H9 (cell line): ENCODE measurements around the gene ACAP3. TPM values are rescaled to one million over a fixed set of nuclear protein-coding genes. Genes with fewer than 3 reads are reported as not detected.

Source experiments
- DNase-seq: peaks from one replicate; pipeline ENCODE4 v3.0.0-alpha.2; 2017
- H2AFZ ChIP-seq: one replicate; pipeline ENCODE4 v1.6.1; 2013; ENCODE audit warnings: mild to moderate bottlenecking, low read length, control low read depth, moderate library complexity
- H2AK5ac ChIP-seq: 2 replicates; pipeline ENCODE4 v1.6.1; 2013; ENCODE audit warnings: low read length, control low read depth, mixed read lengths; ENCODE audit not compliant: insufficient read length
- H2BK120ac ChIP-seq: one replicate; pipeline ENCODE4 v1.6.1; 2013; ENCODE audit warnings: low read depth, mild to moderate bottlenecking, low read length, control low read depth, inconsistent platforms; ENCODE audit not compliant: poor library complexity, severe bottlenecking
- H2BK12ac ChIP-seq: 2 replicates; pipeline ENCODE4 v1.6.1; 2013; ENCODE audit warnings: low read length, control low read depth, mixed read lengths, low read depth; ENCODE audit not compliant: insufficient read length
- H2BK15ac ChIP-seq: 2 replicates; pipeline ENCODE4 v1.6.1; 2013; ENCODE audit warnings: low read depth, low read length, control low read depth
- H2BK20ac ChIP-seq: one replicate; pipeline ENCODE4 v1.6.1; 2013; ENCODE audit warnings: low read depth, mild to moderate bottlenecking, low read length, control low read depth, inconsistent platforms; ENCODE audit not compliant: poor library complexity, severe bottlenecking
- H2BK5ac ChIP-seq: 2 replicates; pipeline ENCODE4 v1.6.1; 2013; ENCODE audit warnings: low read length, control low read depth, mixed read lengths; ENCODE audit not compliant: insufficient read length
- H3K14ac ChIP-seq: 2 replicates; pipeline ENCODE4 v1.6.1; 2013; ENCODE audit warnings: low read length, control low read depth; ENCODE audit not compliant: insufficient read depth
- H3K18ac ChIP-seq: 2 replicates; pipeline ENCODE4 v1.6.1; 2013; ENCODE audit warnings: low read depth, mild to moderate bottlenecking, mixed read lengths, low read length, control low read depth; ENCODE audit not compliant: insufficient read length
- H3K23ac ChIP-seq: 2 replicates; pipeline ENCODE4 v1.6.1; 2013; ENCODE audit warnings: low read length, control low read depth, mixed read lengths, low read depth; ENCODE audit not compliant: insufficient read length
- H3K23me2 ChIP-seq: 2 replicates; pipeline ENCODE4 v1.6.1; 2013; ENCODE audit warnings: low read depth, mild to moderate bottlenecking, mixed read lengths, low read length, control low read depth; ENCODE audit not compliant: insufficient read length, poor library complexity, severe bottlenecking
- H3K27ac ChIP-seq: 2 replicates; pipeline ENCODE4 v1.5.1; 2013; ENCODE audit warnings: low read length, control low read depth, mixed read lengths, low read depth; ENCODE audit not compliant: insufficient read length
- H3K27me3 ChIP-seq: 2 replicates; pipeline ENCODE4 v1.6.1; 2013; ENCODE audit warnings: low read length, control low read depth, inconsistent platforms; ENCODE audit not compliant: insufficient read depth
- H3K4ac ChIP-seq: 2 replicates; pipeline ENCODE4 v1.6.1; 2013; ENCODE audit warnings: low read depth, mild to moderate bottlenecking, control low read depth, inconsistent platforms, low read length, moderate library complexity
- H3K4me1 ChIP-seq: 2 replicates; pipeline ENCODE4 v1.6.1; 2013; ENCODE audit warnings: low read length, control low read depth, inconsistent platforms; ENCODE audit not compliant: insufficient read depth
- H3K4me2 ChIP-seq: 2 replicates; pipeline ENCODE4 v1.6.1; 2013; ENCODE audit warnings: low read length, control low read depth, mixed read lengths; ENCODE audit not compliant: insufficient read length, insufficient read depth
- H3K56ac ChIP-seq: 2 replicates; pipeline ENCODE4 v1.6.1; 2013; ENCODE audit warnings: low read depth, mild to moderate bottlenecking, mixed read lengths, low read length, control low read depth; ENCODE audit not compliant: insufficient read length
- H3K79me1 ChIP-seq: 2 replicates; pipeline ENCODE4 v1.6.1; 2013; ENCODE audit warnings: low read depth, mild to moderate bottlenecking, moderate library complexity, low read length, control low read depth, inconsistent platforms; ENCODE audit not compliant: insufficient read depth, poor library complexity, severe bottlenecking
- H3K79me2 ChIP-seq: 2 replicates; pipeline ENCODE4 v1.6.1; 2013; ENCODE audit warnings: low read length, control low read depth, inconsistent platforms; ENCODE audit not compliant: insufficient read depth
- H3K9ac ChIP-seq: 2 replicates; pipeline ENCODE4 v1.6.1; 2013; ENCODE audit warnings: low read length, control low read depth, mixed read lengths; ENCODE audit not compliant: insufficient read length; ENCODE audit errors: extremely low read depth
- H3K9me3 ChIP-seq: one replicate; pipeline ENCODE4 v1.6.1; 2013; ENCODE audit warnings: low read depth, low read length, inconsistent platforms; ENCODE audit not compliant: control insufficient read depth
- H3T11ph ChIP-seq: one replicate; pipeline ENCODE4 v1.6.1; 2013; ENCODE audit warnings: mild to moderate bottlenecking, low read length, control low read depth, inconsistent platforms
- H4K20me1 ChIP-seq: one replicate; pipeline ENCODE4 v1.6.1; 2013; ENCODE audit not compliant: control insufficient read depth, insufficient read length, insufficient read depth
- H4K5ac ChIP-seq: 2 replicates; pipeline ENCODE4 v1.6.1; 2013; ENCODE audit warnings: low read depth, mild to moderate bottlenecking, mixed read lengths, low read length, control low read depth; ENCODE audit not compliant: insufficient read length
- H4K8ac ChIP-seq: replicated peaks from 2 replicates; pipeline ENCODE4 v1.6.1; 2013; ENCODE audit warnings: low read length, control low read depth, mixed read lengths, low read depth; ENCODE audit not compliant: insufficient read length
- H4K91ac ChIP-seq: 2 replicates; pipeline ENCODE4 v1.6.1; 2013; ENCODE audit warnings: low read depth, mild to moderate bottlenecking, moderate library complexity, mixed read lengths, low read length, control low read depth; ENCODE audit not compliant: insufficient read length
- H3K27ac Mint-ChIP-seq, 3 experiments: 2 replicates in 2 of 3; 3 replicates in 1 of 3; pipeline ENCODE4 v1.8.0; 2020 to 2021; ENCODE audit warnings: mixed read lengths in 3 of 3, mild to moderate bottlenecking in 1 of 3, moderate library complexity in 1 of 3
- H3K27me3 Mint-ChIP-seq: 2 replicates; pipeline ENCODE4 v1.8.0; 2021; ENCODE audit warnings: low read depth, mild to moderate bottlenecking, moderate library complexity, mixed read lengths
- H3K36me3 Mint-ChIP-seq, 3 experiments: 2 replicates in 2 of 3; 3 replicates in 1 of 3; pipeline ENCODE4 v1.8.0; 2020 to 2021; ENCODE audit warnings: low read depth in 3 of 3, mixed read lengths in 3 of 3; ENCODE audit not compliant: insufficient read depth in 1 of 3
- H3K4me1 Mint-ChIP-seq, 2 experiments: 2 replicates each; pipeline ENCODE4 v1.8.0; 2020; ENCODE audit warnings: mixed read lengths in 2 of 2
- H3K4me3 Mint-ChIP-seq, 2 experiments: 2 replicates in 1 of 2; 3 replicates in 1 of 2; pipeline ENCODE4 v1.8.0; 2020 to 2021; ENCODE audit warnings: mild to moderate bottlenecking in 2 of 2, mixed read lengths in 2 of 2, moderate library complexity in 1 of 2
- H3K9me3 Mint-ChIP-seq, 2 experiments: 2 replicates in 1 of 2; 3 replicates in 1 of 2; pipeline ENCODE4 v1.8.0; 2020; ENCODE audit warnings: mild to moderate bottlenecking in 2 of 2, mixed read lengths in 2 of 2, moderate library complexity in 1 of 2
- CTCF ChIP-seq: fragments of 200-600 bp; sonication (generic); conservative IDR thresholded peaks from 3 replicates; pipeline ENCODE4 v1.8.0; 2021; ENCODE audit warnings: antibody characterized with exemption, mild to moderate bottlenecking
- WGBS: extraction: QIAGEN DNeasy Blood & Tissue Kit; methylation state at CpG from one replicate; pipeline ENCODE4 v1.1.7; 2013; ENCODE audit warnings: missing lambda C conversion rate, low lambda C conversion rate, mixed read lengths; ENCODE audit not compliant: insufficient read length; ENCODE audit errors: extremely low coverage; 5-methylcytosine and 5-hydroxymethylcytosine counted together
- total RNA-seq: library from RNA; stranded (reverse); gene quantifications from 2 replicates; pipeline ENCODE4 v1.2.1, GENCODE V29; 2021

The ACAP3 gene
- total RNA-seq, 1 experiment from 2014 or later = 41.4 TPM

GRCh38 chr1:1336446-1336845 lies 28.7 kb upstream of the ACAP3 start:
- WGBS = no CpG with 5 or more reads among the region's 26 CpGs
- peaks cover 0 to 8% of the 10 kb centered on the region in 2 experiments; a peak in 3 of 5 replicates for H3K9me3 Mint-ChIP-seq
- H3K4me1 Mint-ChIP-seq = no peaks in the 10 kb centered on the region

More at GRCh38 chr1:1336446-1336845, 28.7 kb upstream of the ACAP3 start:
- H4K8ac ChIP-seq = no peak overlapping the region
- no peak overlapping the region for H4K91ac ChIP-seq
- peaks cover 15 to 31% (median 23%) of the 10 kb centered on the region in 3 experiments for H3K36me3 Mint-ChIP-seq
- no peak overlapping the region for H3K14ac ChIP-seq
- H3K27ac ChIP-seq = no peak overlapping the region
- no peaks in the 10 kb centered on the region for H3K27me3 ChIP-seq
- H3K27ac Mint-ChIP-seq = no peak overlapping the region
- no peak overlapping the region for H3K9ac ChIP-seq
- no peak overlapping the region for H3K4ac ChIP-seq
- H4K5ac ChIP-seq = no peak overlapping the region
- H4K20me1 ChIP-seq = no peaks in the 10 kb centered on the region
- no peak overlapping the region for H2BK5ac ChIP-seq
- no peak overlapping the region for H2AK5ac ChIP-seq
- H3K18ac ChIP-seq = no peak overlapping the region
- H3K4me1 ChIP-seq = no peaks in the 10 kb centered on the region
- H3K79me2 ChIP-seq = no peaks in the 10 kb centered on the region
- TF ChIP-seq CTCF = no peak
- H3K23ac ChIP-seq = no peak overlapping the region
- no peak overlapping the region for H3K4me3 Mint-ChIP-seq
- DNase-seq = no peak
- H3K56ac ChIP-seq = no peak overlapping the region
- H2BK12ac ChIP-seq = no peak overlapping the region
- H2BK120ac ChIP-seq = no peak overlapping the region
- no peaks in the 10 kb centered on the region for H3K27me3 Mint-ChIP-seq
- H2AFZ ChIP-seq = no peak overlapping the region
- no peak overlapping the region for H2BK20ac ChIP-seq
- H3K23me2 ChIP-seq = no peaks in the 10 kb centered on the region
- no peak overlapping the region for H3K4me2 ChIP-seq
- H3K9me3 ChIP-seq = no peaks in the 10 kb centered on the region
- H3K79me1 ChIP-seq = no peaks in the 10 kb centered on the region
- no peak overlapping the region for H2BK15ac ChIP-seq
- no peak overlapping the region for H3T11ph ChIP-seq
